SU-DHL-6 (cell line): Measurements from ENCODE around the gene IKZF2.

Experiments used
- CTCF ChIP-seq: fragments of 200-600 bp; sonication (generic); IDR thresholded peaks from one replicate; pipeline ENCODE4 v1.5.1; 2017; ENCODE audit warnings: antibody characterized with exemption, mild to moderate bottlenecking, low read length, moderate library complexity; ENCODE audit not compliant: insufficient read depth, poor library complexity, severe bottlenecking
- EZH2phosphoT487 ChIP-seq: fragments of 200-600 bp; sonication (generic), shearing (Covaris generic); conservative IDR thresholded peaks from 2 replicates; pipeline ENCODE4 v1.6.1; 2018; ENCODE audit warnings: mild to moderate bottlenecking, antibody characterized with exemption, low read length, moderate library complexity, mixed read lengths

GRCh38 chr2:212957624-212958023, 193.8 kb downstream of the IKZF2 start:
- no peak for TF ChIP-seq CTCF
- TF ChIP-seq EZH2phosphoT487 = no peak
